Measurements from ENCODE around the gene IL9. TPM values are rescaled to one million over a fixed set of nuclear protein-coding genes. Genes with fewer than 3 reads are reported as not detected.
"Not testable (repeated sequence)": the region's sequence is repeated elsewhere in the genome, so short reads cannot be mapped to it uniquely, and the experiment has no call there.

Gene IL9
- total RNA-seq, 1 donor from 2014 or later, result not detected

- no peak for DNase-seq (ENCODE audit: low read depth in 2 of 2)
Observed at GRCh38 chr5:135869276-135869675, 26.4 kb downstream of the IL9 start.

GRCh38 chr5:135868681-135869080 lies 27.0 kb downstream of the IL9 start:
- no peak for DNase-seq (ENCODE audit: low read depth in 2 of 2)

- no peak for DNase-seq (ENCODE audit: low read depth in 2 of 2)
Observed at GRCh38 chr5:135867599-135867998, 28.0 kb downstream of the IL9 start.

- DNase-seq (ENCODE audit: low read depth in 2 of 2), result no peak
Observed at GRCh38 chr5:135866016-135866415, 29.6 kb downstream of the IL9 start.

- no peak for DNase-seq (ENCODE audit: low read depth in 2 of 2)
Observed at GRCh38 chr5:135864503-135865435, 30.9 kb downstream of the IL9 start.

GRCh38 chr5:135862744-135863143 lies 32.9 kb downstream of the IL9 start:
- no peak for DNase-seq (ENCODE audit: low read depth in 2 of 2)

GRCh38 chr5:135862086-135862485 lies 33.6 kb downstream of the IL9 start:
- DNase-seq (ENCODE audit: low read depth in 2 of 2), result no peak

- DNase-seq (ENCODE audit: low read depth in 2 of 2), result no peak
Observed at GRCh38 chr5:135861641-135862040, 34.0 kb downstream of the IL9 start.

GRCh38 chr5:135859641-135860040 lies 36.0 kb downstream of the IL9 start:
- no peak for DNase-seq (ENCODE audit: low read depth in 2 of 2)

- not testable (repeated sequence) for DNase-seq (ENCODE audit: low read depth in 2 of 2)
Observed at GRCh38 chr5:135859186-135859585, 36.5 kb downstream of the IL9 start.

GRCh38 chr5:135857630-135858311 lies 37.9 kb downstream of the IL9 start:
- no peak for DNase-seq (ENCODE audit: low read depth in 2 of 2)

- no peak for DNase-seq (ENCODE audit: low read depth in 2 of 2)
Observed at GRCh38 chr5:135851915-135852845, 43.5 kb downstream of the IL9 start.

- no peak for DNase-seq (ENCODE audit: low read depth in 2 of 2)
Observed at GRCh38 chr5:135851186-135851914, 44.3 kb downstream of the IL9 start.

- no peak for DNase-seq (ENCODE audit: low read depth in 2 of 2)
Observed at GRCh38 chr5:135850671-135851070, 45.0 kb downstream of the IL9 start.

- no peak for DNase-seq (ENCODE audit: low read depth in 2 of 2)
Observed at GRCh38 chr5:135850231-135850630, 45.4 kb downstream of the IL9 start.

- no peak for DNase-seq (ENCODE audit: low read depth in 2 of 2)
Observed at GRCh38 chr5:135847976-135848375, 47.7 kb downstream of the IL9 start.

- DNase-seq (ENCODE audit: low read depth in 2 of 2), result no peak
Observed at GRCh38 chr5:135846311-135846710, 49.3 kb downstream of the IL9 start.

- no peak for DNase-seq (ENCODE audit: low read depth in 2 of 2)
Observed at GRCh38 chr5:135843571-135844337, 51.9 kb downstream of the IL9 start.

- DNase-seq (ENCODE audit: low read depth in 2 of 2), result no peak
Observed at GRCh38 chr5:135842737-135843136, 52.9 kb downstream of the IL9 start.

Data from dermis microvascular lymphatic vessel endothelial cell (primary cell).